Gastroesophageal sphincter (tissue), 3 donors: ENCODE data around the gene ZBTB7C.

Experiments
- CTCF ChIP-seq, 4 experiments: fragments of 200-600 bp in 2 of 4; fragments of 450-650 bp in 2 of 4; sonication (generic) in 1 of 4; IDR thresholded peaks; one replicate each; pipeline ENCODE4 v1.5.1; 2017 to 2019; ENCODE audit warnings: antibody characterized with exemption in 4 of 4, mild to moderate bottlenecking in 2 of 4, moderate library complexity in 2 of 4
- POLR2A ChIP-seq, 2 donors: fragments of 450-650 bp; IDR thresholded peaks; one replicate each; pipeline ENCODE4 v1.6.1; 2017; ENCODE audit warnings: antibody characterized with exemption in 2 of 2, mild to moderate bottlenecking in 2 of 2, moderate library complexity in 1 of 2
- POLR2AphosphoS5 ChIP-seq: sonication (generic); formaldehyde crosslinking; IDR thresholded peaks from one replicate; pipeline ENCODE4 v1.6.1; 2017; ENCODE audit warnings: antibody characterized with exemption

- TF ChIP-seq POLR2AphosphoS5 (no peak), POLR2A (IDR thresholded peaks at IDR 0.05) (no peak), CTCF (IDR thresholded peaks at IDR 0.05) (no peak)
Observed at GRCh38 chr18:48183613-48184012, 225.6 kb downstream of the ZBTB7C start.
